Endothelial cell of umbilical vein (primary cell): Measurements from ENCODE around the gene SLC25A30.

Source experiments
- EZH2 ChIP-seq: IDR thresholded peaks from 2 replicates; pipeline ENCODE4 v1.6.1; 2012; ENCODE audit warnings: borderline replicate concordance, low read depth, mild to moderate bottlenecking, moderate library complexity, low read length, inconsistent platforms; ENCODE audit not compliant: severe bottlenecking
- FOS ChIP-seq: IDR thresholded peaks from 2 replicates; pipeline ENCODE4 v1.6.1; 2011; ENCODE audit warnings: mild to moderate bottlenecking, low read length, moderate library complexity, borderline replicate concordance; ENCODE audit not compliant: insufficient read depth
- GATA2 ChIP-seq: IDR thresholded peaks from 2 replicates; pipeline ENCODE4 v1.7.0; 2011; ENCODE audit warnings: low read depth, mild to moderate bottlenecking, moderate library complexity, mixed read lengths, low read length; ENCODE audit not compliant: insufficient read length, insufficient read depth
- MAX ChIP-seq: IDR thresholded peaks from 2 replicates; pipeline ENCODE4 v1.6.1; 2011; ENCODE audit not compliant: insufficient read depth, insufficient read length
- POLR2A ChIP-seq: IDR thresholded peaks from 2 replicates; pipeline ENCODE4 v1.6.1; 2012; ENCODE audit warnings: low read depth, mild to moderate bottlenecking, control low read depth, low read length
- POLR2AphosphoS5 ChIP-seq: IDR thresholded peaks from 2 replicates; pipeline ENCODE4 v1.6.1; 2012; ENCODE audit warnings: low read depth, mild to moderate bottlenecking, control low read depth, low read length, moderate library complexity; ENCODE audit not compliant: insufficient read depth
- TF ChIP-seq, protein P1 (sequence below), 2 donors: IDR thresholded peaks; 1 replicate in 1 of 2; 2 replicates in 1 of 2; pipeline ENCODE4 v1.5.1; 2011; ENCODE audit warnings: low read length in 2 of 2, mild to moderate bottlenecking in 2 of 2, moderate library complexity in 2 of 2, control low read depth in 1 of 2, inconsistent platforms in 1 of 2, low read depth in 1 of 2; ENCODE audit not compliant: insufficient read depth in 1 of 2; ENCODE audit errors: extremely low read depth in 1 of 2

- TF ChIP-seq GATA2 (no peak), EZH2 (no peak), POLR2A (no peak), FOS (no peak), MAX (no peak), POLR2AphosphoS5 (no peak)
- TF ChIP-seq, protein P1, sequence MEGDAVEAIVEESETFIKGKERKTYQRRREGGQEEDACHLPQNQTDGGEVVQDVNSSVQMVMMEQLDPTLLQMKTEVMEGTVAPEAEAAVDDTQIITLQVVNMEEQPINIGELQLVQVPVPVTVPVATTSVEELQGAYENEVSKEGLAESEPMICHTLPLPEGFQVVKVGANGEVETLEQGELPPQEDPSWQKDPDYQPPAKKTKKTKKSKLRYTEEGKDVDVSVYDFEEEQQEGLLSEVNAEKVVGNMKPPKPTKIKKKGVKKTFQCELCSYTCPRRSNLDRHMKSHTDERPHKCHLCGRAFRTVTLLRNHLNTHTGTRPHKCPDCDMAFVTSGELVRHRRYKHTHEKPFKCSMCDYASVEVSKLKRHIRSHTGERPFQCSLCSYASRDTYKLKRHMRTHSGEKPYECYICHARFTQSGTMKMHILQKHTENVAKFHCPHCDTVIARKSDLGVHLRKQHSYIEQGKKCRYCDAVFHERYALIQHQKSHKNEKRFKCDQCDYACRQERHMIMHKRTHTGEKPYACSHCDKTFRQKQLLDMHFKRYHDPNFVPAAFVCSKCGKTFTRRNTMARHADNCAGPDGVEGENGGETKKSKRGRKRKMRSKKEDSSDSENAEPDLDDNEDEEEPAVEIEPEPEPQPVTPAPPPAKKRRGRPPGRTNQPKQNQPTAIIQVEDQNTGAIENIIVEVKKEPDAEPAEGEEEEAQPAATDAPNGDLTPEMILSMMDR (IDR thresholded peaks at IDR 0.05; ENCODE audit: extremely low read depth in 1 of 2, insufficient read depth in 1 of 2, low read depth in 1 of 2, low read length in 2 of 2) = peak in 1 of 2 donors; percentile 5
These were observed 55.2 kb downstream of the SLC25A30 start for GRCh38 chr13:45362939-45363338.
